ENCODE data around the gene SGTA. TPM values are rescaled to one million over a fixed set of nuclear protein-coding genes. Genes with fewer than 3 reads are reported as not detected.

Gene SGTA
- polyA plus RNA-seq, 4 donors = 38.2 to 79.5 (median 69.7) TPM

- DNase-seq (no peak), FAIRE-seq (no peak)
- Histone ChIP-seq H3K4me3 (ENCODE audit: low read depth in 1 of 3, low read length in 3 of 3) (no peak overlapping the region), H3K4me1 (ENCODE audit: control insufficient read depth in 3 of 3, insufficient read depth in 2 of 3, low read depth in 1 of 3, low read length in 2 of 3) (no peaks in the 10 kb centered on the region), H3K27ac (ENCODE audit: low read depth in 1 of 3, low read length in 2 of 3) (no peak overlapping the region), H3K9me3 (ENCODE audit: control insufficient read depth in 2 of 2, insufficient read depth in 1 of 2, low read depth in 1 of 2, low read length in 1 of 2) (no peaks in the 10 kb centered on the region), H3K27me3 (ENCODE audit: control insufficient read depth in 3 of 3, insufficient read depth in 3 of 3, low read length in 3 of 3) (no peaks in the 10 kb centered on the region), H3K36me3 (ENCODE audit: control insufficient read depth in 3 of 3, insufficient read depth in 2 of 3, low read depth in 1 of 3, low read length in 3 of 3) (peaks cover 0 to 29% (median 9%) of the 10 kb centered on the region in 3 donors)
- 75 to 77% (median 77%) methylated on average over 17 of the region's 17 CpGs for WGBS, 3 donors
Measured at GRCh38 chr19:2750808-2751437, 32.1 kb downstream of the SGTA start.

GRCh38 chr19:2747349-2747748 lies 35.7 kb downstream of the SGTA start:
- Histone ChIP-seq H3K27ac (ENCODE audit: low read depth in 1 of 3, low read length in 2 of 3) (no peak overlapping the region), H3K4me1 (ENCODE audit: control insufficient read depth in 3 of 3, insufficient read depth in 2 of 3, low read depth in 1 of 3, low read length in 2 of 3) (no peaks in the 10 kb centered on the region), H3K9me3 (ENCODE audit: control insufficient read depth in 2 of 2, insufficient read depth in 1 of 2, low read depth in 1 of 2, low read length in 1 of 2) (no peaks in the 10 kb centered on the region), H3K4me3 (ENCODE audit: low read depth in 1 of 3, low read length in 3 of 3) (no peak overlapping the region), H3K27me3 (ENCODE audit: control insufficient read depth in 3 of 3, insufficient read depth in 3 of 3, low read length in 3 of 3) (no peaks in the 10 kb centered on the region), H3K36me3 (ENCODE audit: control insufficient read depth in 3 of 3, insufficient read depth in 2 of 3, low read depth in 1 of 3, low read length in 3 of 3) (no peaks in the 10 kb centered on the region)
- DNase-seq = no peak
- no peak for FAIRE-seq
- 74 to 77% (median 77%) methylated on average over 7 of the region's 7 CpGs for WGBS, 3 donors

- Histone ChIP-seq H3K4me1 (ENCODE audit: control insufficient read depth in 3 of 3, insufficient read depth in 2 of 3, low read depth in 1 of 3, low read length in 2 of 3) (peaks cover 0 to 4% (median 2%) of the 10 kb centered on the region in 3 donors), H3K27ac (ENCODE audit: low read depth in 1 of 3, low read length in 2 of 3) (no peak overlapping the region), H3K9me3 (ENCODE audit: control insufficient read depth in 2 of 2, insufficient read depth in 1 of 2, low read depth in 1 of 2, low read length in 1 of 2) (no peaks in the 10 kb centered on the region), H3K36me3 (ENCODE audit: control insufficient read depth in 3 of 3, insufficient read depth in 2 of 3, low read depth in 1 of 3, low read length in 3 of 3) (no peaks in the 10 kb centered on the region), H3K27me3 (ENCODE audit: control insufficient read depth in 3 of 3, insufficient read depth in 3 of 3, low read length in 3 of 3) (no peaks in the 10 kb centered on the region), H3K4me3 (ENCODE audit: low read depth in 1 of 3, low read length in 3 of 3) (no peak overlapping the region)
- whole genome bisulfite sequencing, 3 donors = 32 to 44% (median 38%) methylated on average over 4 of the region's 4 CpGs
- DNase-seq (no peak), FAIRE-seq (no peak)
Measured at GRCh38 chr19:2744113-2744512, 39.0 kb downstream of the SGTA start.

GRCh38 chr19:2743099-2743498 lies 40.0 kb downstream of the SGTA start:
- no peaks in the 10 kb centered on the region for H3K36me3 ChIP-seq (ENCODE audit: control insufficient read depth in 3 of 3, insufficient read depth in 2 of 3, low read depth in 1 of 3, low read length in 3 of 3)
- DNase-seq = no peak
- no peaks in the 10 kb centered on the region for H3K9me3 ChIP-seq (ENCODE audit: control insufficient read depth in 2 of 2, insufficient read depth in 1 of 2, low read depth in 1 of 2, low read length in 1 of 2)
- no peak for FAIRE-seq
- no peaks in the 10 kb centered on the region for H3K27me3 ChIP-seq (ENCODE audit: control insufficient read depth in 3 of 3, insufficient read depth in 3 of 3, low read length in 3 of 3)
- H3K27ac ChIP-seq (ENCODE audit: low read depth in 1 of 3, low read length in 2 of 3) = no peak overlapping the region
- H3K4me3 ChIP-seq (ENCODE audit: low read depth in 1 of 3, low read length in 3 of 3) = no peak overlapping the region
- WGBS, 3 donors = 72 to 77% (median 76%) methylated on average over 8 of the region's 8 CpGs
- H3K4me1 ChIP-seq (ENCODE audit: control insufficient read depth in 3 of 3, insufficient read depth in 2 of 3, low read depth in 1 of 3, low read length in 2 of 3) = peaks cover 0 to 6% (median 3%) of the 10 kb centered on the region in 3 donors

- Histone ChIP-seq H3K4me1 (ENCODE audit: control insufficient read depth in 3 of 3, insufficient read depth in 2 of 3, low read depth in 1 of 3, low read length in 2 of 3) (peaks cover 0 to 6% (median 3%) of the 10 kb centered on the region in 3 donors), H3K9me3 (ENCODE audit: control insufficient read depth in 2 of 2, insufficient read depth in 1 of 2, low read depth in 1 of 2, low read length in 1 of 2) (peaks cover 0 to 9% of the 10 kb centered on the region in 2 donors), H3K27ac (ENCODE audit: low read depth in 1 of 3, low read length in 2 of 3) (no peak overlapping the region), H3K4me3 (ENCODE audit: low read depth in 1 of 3, low read length in 3 of 3) (no peak overlapping the region), H3K27me3 (ENCODE audit: control insufficient read depth in 3 of 3, insufficient read depth in 3 of 3, low read length in 3 of 3) (no peaks in the 10 kb centered on the region), H3K36me3 (ENCODE audit: control insufficient read depth in 3 of 3, insufficient read depth in 2 of 3, low read depth in 1 of 3, low read length in 3 of 3) (peaks cover 0 to 18% (median 0%) of the 10 kb centered on the region in 3 donors)
- FAIRE-seq (no peak), DNase-seq (no peak)
- WGBS, 3 donors = 43 to 47% (median 46%) methylated on average over 13 of the region's 13 CpGs
Measured at GRCh38 chr19:2740314-2740656, 42.8 kb downstream of the SGTA start.

GRCh38 chr19:2739602-2740313 lies 43.3 kb downstream of the SGTA start, which contains the start of gene SLC39A3:
SLC39A3 (minus strand) TSS chr19:2740017; CDS start chr19:2737257, 2,760 bp downstream.
- 0% methylated on average over 39 to 64 of the region's 64 CpGs for WGBS, 3 donors
- FAIRE-seq = no peak
- Histone ChIP-seq H3K36me3 (ENCODE audit: control insufficient read depth in 3 of 3, insufficient read depth in 2 of 3, low read depth in 1 of 3, low read length in 3 of 3) (peaks cover 0 to 23% (median 3%) of the 10 kb centered on the region in 3 donors), H3K27ac (ENCODE audit: low read depth in 1 of 3, low read length in 2 of 3) (no peak within 1 kb of the TSS), H3K27me3 (ENCODE audit: control insufficient read depth in 3 of 3, insufficient read depth in 3 of 3, low read length in 3 of 3) (no peaks in the 10 kb centered on the region), H3K4me1 (ENCODE audit: control insufficient read depth in 3 of 3, insufficient read depth in 2 of 3, low read depth in 1 of 3, low read length in 2 of 3) (peaks cover 0 to 6% (median 3%) of the 10 kb centered on the region in 3 donors), H3K9me3 (ENCODE audit: control insufficient read depth in 2 of 2, insufficient read depth in 1 of 2, low read depth in 1 of 2, low read length in 1 of 2) (peaks cover 0 to 9% of the 10 kb centered on the region in 2 donors), H3K4me3 (ENCODE audit: low read depth in 1 of 3, low read length in 3 of 3) (peak within 1 kb of the TSS; percentile 70 to 88 (median 79))
- peak; percentile 98 to 99 for DNase-seq

- Histone ChIP-seq H3K27ac (ENCODE audit: low read depth in 1 of 3, low read length in 2 of 3) (no peak overlapping the region), H3K4me3 (ENCODE audit: low read depth in 1 of 3, low read length in 3 of 3) (no peak overlapping the region), H3K36me3 (ENCODE audit: control insufficient read depth in 3 of 3, insufficient read depth in 2 of 3, low read depth in 1 of 3, low read length in 3 of 3) (peaks cover 0 to 47% (median 4%) of the 10 kb centered on the region in 3 donors), H3K4me1 (ENCODE audit: control insufficient read depth in 3 of 3, insufficient read depth in 2 of 3, low read depth in 1 of 3, low read length in 2 of 3) (peaks cover 0 to 6% (median 3%) of the 10 kb centered on the region in 3 donors), H3K9me3 (ENCODE audit: control insufficient read depth in 2 of 2, insufficient read depth in 1 of 2, low read depth in 1 of 2, low read length in 1 of 2) (peaks cover 0 to 9% of the 10 kb centered on the region in 2 donors), H3K27me3 (ENCODE audit: control insufficient read depth in 3 of 3, insufficient read depth in 3 of 3, low read length in 3 of 3) (no peaks in the 10 kb centered on the region)
- WGBS, 3 donors = 96% methylated on average over 15 of the region's 15 CpGs
- DNase-seq = no peak
- FAIRE-seq = no peak
Measured at GRCh38 chr19:2736550-2737190, 46.4 kb downstream of the SGTA start.

GRCh38 chr19:2735374-2735773 lies 47.7 kb downstream of the SGTA start:
- Histone ChIP-seq H3K9me3 (ENCODE audit: control insufficient read depth in 2 of 2, insufficient read depth in 1 of 2, low read depth in 1 of 2, low read length in 1 of 2) (peaks cover 0 to 9% of the 10 kb centered on the region in 2 donors), H3K36me3 (ENCODE audit: control insufficient read depth in 3 of 3, insufficient read depth in 2 of 3, low read depth in 1 of 3, low read length in 3 of 3) (peaks cover 0 to 50% (median 4%) of the 10 kb centered on the region in 3 donors), H3K27ac (ENCODE audit: low read depth in 1 of 3, low read length in 2 of 3) (no peak overlapping the region), H3K27me3 (ENCODE audit: control insufficient read depth in 3 of 3, insufficient read depth in 3 of 3, low read length in 3 of 3) (no peaks in the 10 kb centered on the region), H3K4me3 (ENCODE audit: low read depth in 1 of 3, low read length in 3 of 3) (no peak overlapping the region), H3K4me1 (ENCODE audit: control insufficient read depth in 3 of 3, insufficient read depth in 2 of 3, low read depth in 1 of 3, low read length in 2 of 3) (peaks cover 0 to 6% (median 3%) of the 10 kb centered on the region in 3 donors)
- WGBS, 3 donors = 92 to 96% (median 95%) methylated on average over 12 of the region's 12 CpGs
- DNase-seq = no peak
- FAIRE-seq = no peak
